ENCODE results near the gene LRP3.

Gene LRP3

DNA sequence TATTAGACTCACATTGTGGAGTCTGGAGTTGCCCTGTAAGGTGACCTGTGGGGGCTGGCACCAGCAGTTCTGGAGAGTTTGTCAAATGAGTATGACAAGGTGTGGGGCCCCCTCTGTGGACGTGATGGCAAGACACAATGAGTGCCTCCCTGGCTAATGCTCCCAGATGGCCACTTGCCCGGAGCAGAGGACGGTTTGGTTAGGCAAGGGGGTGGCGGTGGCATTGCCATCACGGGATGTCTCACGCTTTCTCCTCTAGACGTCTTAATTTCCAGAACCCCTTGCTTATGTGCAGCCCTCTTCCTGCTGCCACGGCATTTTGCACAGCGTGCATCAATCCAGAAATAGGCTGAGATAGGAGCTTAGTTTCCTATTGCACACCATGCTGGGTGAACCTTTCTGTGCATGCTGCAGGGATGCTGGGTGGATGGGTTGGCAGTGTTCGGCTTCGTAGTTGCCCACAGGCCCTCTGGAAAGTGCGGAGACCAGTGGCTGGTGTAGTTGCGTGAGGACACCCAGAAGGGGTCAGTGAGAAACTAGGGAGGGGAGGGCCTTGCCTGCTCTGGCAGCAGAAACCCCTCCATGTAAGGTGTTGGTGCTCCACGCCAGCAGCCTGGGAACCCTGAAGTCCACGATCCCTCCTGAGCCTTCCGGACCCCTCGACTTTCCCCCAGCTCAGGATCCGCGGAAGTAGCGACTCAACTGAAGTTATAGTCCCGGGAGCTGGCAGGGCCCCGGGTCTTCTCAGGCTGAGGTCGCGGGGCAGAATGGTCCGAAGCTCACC lies 18.1 kb upstream of the LRP3 start:
- TF ChIP-seq, protein P1, sequence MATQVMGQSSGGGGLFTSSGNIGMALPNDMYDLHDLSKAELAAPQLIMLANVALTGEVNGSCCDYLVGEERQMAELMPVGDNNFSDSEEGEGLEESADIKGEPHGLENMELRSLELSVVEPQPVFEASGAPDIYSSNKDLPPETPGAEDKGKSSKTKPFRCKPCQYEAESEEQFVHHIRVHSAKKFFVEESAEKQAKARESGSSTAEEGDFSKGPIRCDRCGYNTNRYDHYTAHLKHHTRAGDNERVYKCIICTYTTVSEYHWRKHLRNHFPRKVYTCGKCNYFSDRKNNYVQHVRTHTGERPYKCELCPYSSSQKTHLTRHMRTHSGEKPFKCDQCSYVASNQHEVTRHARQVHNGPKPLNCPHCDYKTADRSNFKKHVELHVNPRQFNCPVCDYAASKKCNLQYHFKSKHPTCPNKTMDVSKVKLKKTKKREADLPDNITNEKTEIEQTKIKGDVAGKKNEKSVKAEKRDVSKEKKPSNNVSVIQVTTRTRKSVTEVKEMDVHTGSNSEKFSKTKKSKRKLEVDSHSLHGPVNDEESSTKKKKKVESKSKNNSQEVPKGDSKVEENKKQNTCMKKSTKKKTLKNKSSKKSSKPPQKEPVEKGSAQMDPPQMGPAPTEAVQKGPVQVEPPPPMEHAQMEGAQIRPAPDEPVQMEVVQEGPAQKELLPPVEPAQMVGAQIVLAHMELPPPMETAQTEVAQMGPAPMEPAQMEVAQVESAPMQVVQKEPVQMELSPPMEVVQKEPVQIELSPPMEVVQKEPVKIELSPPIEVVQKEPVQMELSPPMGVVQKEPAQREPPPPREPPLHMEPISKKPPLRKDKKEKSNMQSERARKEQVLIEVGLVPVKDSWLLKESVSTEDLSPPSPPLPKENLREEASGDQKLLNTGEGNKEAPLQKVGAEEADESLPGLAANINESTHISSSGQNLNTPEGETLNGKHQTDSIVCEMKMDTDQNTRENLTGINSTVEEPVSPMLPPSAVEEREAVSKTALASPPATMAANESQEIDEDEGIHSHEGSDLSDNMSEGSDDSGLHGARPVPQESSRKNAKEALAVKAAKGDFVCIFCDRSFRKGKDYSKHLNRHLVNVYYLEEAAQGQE (IDR thresholded peaks at IDR 0.05; ENCODE audit: insufficient replicate concordance, low read depth): no peak
- TF ChIP-seq POLR2AphosphoS5 (IDR thresholded peaks at IDR 0.05; ENCODE audit: low read depth): peak; percentile 36; the same call in 1 of the 2 replicates
- TF ChIP-seq CTCF (IDR thresholded peaks at IDR 0.05; ENCODE audit: insufficient read depth, low read length): no peak
- no peak for TF ChIP-seq GABPA (IDR thresholded peaks at IDR 0.05; ENCODE audit: low read depth)
- peak in 1 of 2 experiments; percentile 36 for DNase-seq (ENCODE audit: low read depth in 1 of 2, low spot score in 1 of 2)
- peak overlapping the region; percentile 92 for H3K27ac ChIP-seq (replicated peaks)
- H3K4me3 ChIP-seq (replicated peaks; ENCODE audit: insufficient read depth, low read length): peak overlapping the region; percentile 61
- H3K27me3 ChIP-seq (ENCODE audit: insufficient read depth, poor library complexity, severe bottlenecking): no peaks in the 10 kb centered on the region

GRCh38 chr19:33176670-33177416 lies 17.3 kb upstream of the LRP3 start:
- Histone ChIP-seq H3K4me3 (replicated peaks; ENCODE audit: insufficient read depth, low read length) (peak overlapping the region; percentile 61), H3K27ac (replicated peaks) (peak overlapping the region; percentile 92), H3K27me3 (ENCODE audit: insufficient read depth, poor library complexity, severe bottlenecking) (no peaks in the 10 kb centered on the region)
- peak; percentile 98 to 99 for DNase-seq (ENCODE audit: low read depth in 1 of 2, low spot score in 1 of 2)
- TF ChIP-seq, protein P1 (IDR thresholded peaks at IDR 0.05; ENCODE audit: insufficient replicate concordance, low read depth): no peak
- TF ChIP-seq GABPA (IDR thresholded peaks at IDR 0.05; ENCODE audit: low read depth) (peak; percentile 66), CTCF (IDR thresholded peaks at IDR 0.05; ENCODE audit: insufficient read depth, low read length) (no peak), SPI1 (IDR thresholded peaks at IDR 0.05; ENCODE audit: borderline replicate concordance, low read depth) (no peak), POLR2AphosphoS5 (IDR thresholded peaks at IDR 0.05; ENCODE audit: low read depth) (peak; percentile 88)

- no peak for TF ChIP-seq SPI1 (IDR thresholded peaks at IDR 0.05; ENCODE audit: borderline replicate concordance, low read depth)
- TF ChIP-seq, protein P1 (IDR thresholded peaks at IDR 0.05; ENCODE audit: insufficient replicate concordance, low read depth): no peak
- TF ChIP-seq GABPA (IDR thresholded peaks at IDR 0.05; ENCODE audit: low read depth): no peak
- TF ChIP-seq POLR2AphosphoS5 (IDR thresholded peaks at IDR 0.05; ENCODE audit: low read depth): no peak
- no peak for TF ChIP-seq CTCF (IDR thresholded peaks at IDR 0.05; ENCODE audit: insufficient read depth, low read length)
- DNase-seq (ENCODE audit: low read depth in 1 of 2, low spot score in 1 of 2): peak in 1 of 2 experiments; percentile 80
- no peaks in the 10 kb centered on the region for H3K27me3 ChIP-seq (ENCODE audit: insufficient read depth, poor library complexity, severe bottlenecking)
- H3K4me3 ChIP-seq (replicated peaks; ENCODE audit: insufficient read depth, low read length): peak overlapping the region; percentile 54
- peak overlapping the region; percentile 92 for H3K27ac ChIP-seq (replicated peaks)
Observed at GRCh38 chr19:33177417-33177979, 16.6 kb upstream of the LRP3 start.

Data from HL-60 (cell line).